LNCaP clone FGC (cell line): ENCODE measurements around the gene CELF4.
A peak's percentile ranks its signal among the peaks of the same experiment; 100 is the strongest.

Experiments used
- DNase-seq: peaks from one replicate; pipeline ENCODE4 v3.0.0-alpha.2; 2011; ENCODE audit warnings: low read depth
- H3K4me3 ChIP-seq: 2 replicates; pipeline ENCODE4 v1.5.1; 2011; ENCODE audit warnings: mild to moderate bottlenecking, low read depth, low read length, control low read depth
- TF ChIP-seq, protein P1 (sequence below): IDR thresholded peaks from 2 replicates; pipeline ENCODE4 v1.5.1; 2012; ENCODE audit warnings: mild to moderate bottlenecking; ENCODE audit not compliant: control insufficient read depth, insufficient read depth; ENCODE audit errors: extremely low read depth

CELF4 gene

DNA sequence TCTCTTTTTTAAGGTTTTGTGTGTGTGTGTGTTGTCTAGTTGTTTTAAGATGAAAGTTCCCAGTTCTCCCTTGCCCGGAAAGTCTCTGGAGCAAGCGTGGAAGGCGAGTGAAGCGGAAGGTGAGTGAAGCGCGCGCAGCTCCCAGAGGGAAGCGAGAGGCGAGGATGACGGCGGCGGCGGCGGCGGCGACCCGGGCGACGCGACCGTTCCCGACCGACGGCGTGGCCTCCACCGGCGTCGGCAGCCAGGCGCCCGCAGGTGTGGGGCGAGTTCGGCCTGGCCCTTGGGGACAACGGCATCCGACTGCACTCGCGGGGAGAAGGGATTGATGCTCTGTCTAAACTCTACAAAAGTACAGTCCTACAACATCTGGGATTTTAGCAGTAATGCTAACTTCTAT lies 321.9 kb downstream of the CELF4 start:
- TF ChIP-seq, protein P1, sequence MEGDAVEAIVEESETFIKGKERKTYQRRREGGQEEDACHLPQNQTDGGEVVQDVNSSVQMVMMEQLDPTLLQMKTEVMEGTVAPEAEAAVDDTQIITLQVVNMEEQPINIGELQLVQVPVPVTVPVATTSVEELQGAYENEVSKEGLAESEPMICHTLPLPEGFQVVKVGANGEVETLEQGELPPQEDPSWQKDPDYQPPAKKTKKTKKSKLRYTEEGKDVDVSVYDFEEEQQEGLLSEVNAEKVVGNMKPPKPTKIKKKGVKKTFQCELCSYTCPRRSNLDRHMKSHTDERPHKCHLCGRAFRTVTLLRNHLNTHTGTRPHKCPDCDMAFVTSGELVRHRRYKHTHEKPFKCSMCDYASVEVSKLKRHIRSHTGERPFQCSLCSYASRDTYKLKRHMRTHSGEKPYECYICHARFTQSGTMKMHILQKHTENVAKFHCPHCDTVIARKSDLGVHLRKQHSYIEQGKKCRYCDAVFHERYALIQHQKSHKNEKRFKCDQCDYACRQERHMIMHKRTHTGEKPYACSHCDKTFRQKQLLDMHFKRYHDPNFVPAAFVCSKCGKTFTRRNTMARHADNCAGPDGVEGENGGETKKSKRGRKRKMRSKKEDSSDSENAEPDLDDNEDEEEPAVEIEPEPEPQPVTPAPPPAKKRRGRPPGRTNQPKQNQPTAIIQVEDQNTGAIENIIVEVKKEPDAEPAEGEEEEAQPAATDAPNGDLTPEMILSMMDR, result no peak
- no peak overlapping the region for H3K4me3 ChIP-seq
- no peak for DNase-seq

GRCh38 chr18:37242826-37243560 lies 322.6 kb downstream of the CELF4 start:
- DNase-seq, result no peak
- no peak overlapping the region for H3K4me3 ChIP-seq
- TF ChIP-seq, protein P1, result no peak

- no peak overlapping the region for H3K4me3 ChIP-seq
- no peak for DNase-seq
- TF ChIP-seq, protein P1, result no peak
These were observed 323.5 kb downstream of the CELF4 start for GRCh38 chr18:37242091-37242490.

DNA sequence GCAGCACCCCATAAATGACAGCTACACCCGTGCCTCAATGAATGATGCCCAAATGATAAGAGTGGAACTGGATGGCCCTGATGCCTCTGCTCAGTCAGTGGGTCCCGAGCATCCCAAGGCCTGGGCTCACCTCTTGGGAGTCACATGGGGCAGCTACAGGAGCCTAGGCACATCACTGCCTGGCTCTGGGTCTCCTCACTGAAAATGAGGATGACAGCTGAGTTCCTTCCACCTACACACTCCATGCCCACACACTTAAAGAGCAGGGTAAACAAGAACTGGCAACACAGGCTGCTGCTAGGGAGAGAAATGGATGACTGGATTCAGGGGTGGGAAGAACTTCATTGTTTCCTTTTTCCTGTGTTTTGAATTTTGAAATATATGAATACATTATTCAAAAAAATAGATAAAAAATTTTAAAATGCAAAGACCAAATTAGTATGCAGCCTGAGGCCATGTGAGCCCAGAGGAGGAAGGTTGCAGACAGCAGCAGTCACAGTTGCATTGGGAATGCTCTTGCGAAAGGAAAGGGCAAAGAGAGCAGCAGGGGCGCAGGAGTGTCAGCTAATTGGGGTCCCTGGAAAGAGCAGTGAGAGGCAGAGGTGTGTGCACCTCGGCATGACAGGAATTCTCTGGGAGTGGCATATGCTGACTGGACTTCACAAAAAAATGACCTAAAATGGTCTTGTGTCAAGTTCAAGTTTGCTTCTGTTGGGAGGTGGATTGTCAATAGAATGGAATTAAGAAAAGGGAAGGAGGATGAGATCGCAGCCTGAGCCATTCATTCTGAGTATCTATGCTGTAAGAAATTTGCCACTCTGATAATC lies 327.1 kb downstream of the CELF4 start:
- no peak for DNase-seq
- no peak overlapping the region for H3K4me3 ChIP-seq
- TF ChIP-seq, protein P1, result no peak

- TF ChIP-seq, protein P1, result no peak
- no peak overlapping the region for H3K4me3 ChIP-seq
- DNase-seq, result no peak
These were observed 330.0 kb downstream of the CELF4 start for GRCh38 chr18:37235583-37235982.

DNA sequence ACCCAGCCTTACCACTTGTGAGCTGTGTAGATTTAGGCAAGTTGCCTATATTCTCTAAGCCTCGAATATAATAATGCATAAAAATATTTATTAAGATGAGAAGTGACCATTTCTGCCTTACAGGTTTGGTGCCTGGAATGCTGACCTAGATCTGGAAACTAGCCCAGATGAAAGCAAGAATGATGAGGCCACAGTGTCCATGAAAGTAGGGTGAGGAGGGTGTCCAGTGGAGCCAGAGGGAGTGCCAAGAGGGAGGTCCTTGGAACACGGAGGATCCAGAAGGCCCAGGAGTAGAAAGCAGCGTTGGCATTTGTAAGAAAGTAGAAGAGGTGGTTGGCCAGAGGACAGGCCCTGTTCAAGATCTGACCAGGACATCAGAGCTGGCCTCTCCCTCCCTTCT lies 334.3 kb downstream of the CELF4 start:
- TF ChIP-seq, protein P1, result no peak
- H3K4me3 ChIP-seq, result no peak overlapping the region
- DNase-seq, result peak; percentile 54
